NCI-H748 (cell line): ENCODE results near the gene ZER1.
"Not testable (repeated sequence)": the region's sequence is repeated elsewhere in the genome, so short reads cannot be mapped to it uniquely, and the experiment has no call there.

Source experiments
- DNase-seq: peaks from one replicate; lab custom pipeline; 2025; ENCODE audit not compliant: unreplicated experiment; lab: John Stamatoyannopoulos, UW

ZER1 gene

DNA sequence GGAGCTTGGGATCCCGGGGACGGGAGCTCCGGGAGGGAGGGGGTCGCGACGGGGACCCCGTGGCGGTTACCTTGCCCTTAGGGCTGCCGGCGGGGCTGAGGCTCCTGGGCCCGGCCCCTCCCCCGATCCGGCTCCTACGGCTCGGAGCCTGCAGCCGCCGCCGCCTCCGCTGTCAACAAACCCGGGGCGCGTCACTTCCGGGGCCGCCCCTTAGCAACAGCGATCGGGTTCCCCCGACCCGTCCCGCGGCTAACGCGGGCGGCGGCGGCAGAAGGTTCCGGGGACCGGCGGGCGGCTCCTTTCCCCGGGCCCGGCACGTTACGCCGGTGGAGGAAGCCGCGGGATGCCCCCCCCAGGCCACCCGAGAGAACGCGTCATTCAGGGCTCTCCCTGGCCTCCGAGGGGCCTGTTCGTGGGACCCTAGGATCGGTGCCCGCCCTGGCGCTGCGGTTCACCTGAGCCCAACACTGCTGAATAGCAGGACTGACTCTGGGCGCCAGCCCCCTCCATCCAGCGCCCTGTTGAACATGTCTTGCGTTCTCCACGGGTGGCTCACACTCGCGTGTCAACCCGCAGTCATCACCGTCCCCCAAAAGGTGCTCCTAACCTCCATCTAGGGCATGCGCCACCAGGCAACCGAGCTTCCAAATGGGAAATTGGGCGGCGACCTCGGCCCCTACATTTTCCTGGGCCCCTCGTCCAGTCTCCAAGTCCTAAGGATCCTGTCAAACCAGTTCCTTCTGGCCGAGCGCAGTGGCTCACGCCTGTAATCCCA lies at the start of gene ZER1:
TSS of gene ZER1 (minus strand) at position 183 of the 775 bp plus-strand sequence. CDS start 16,362 bp downstream, outside the sequence.
- peak; percentile 95 for DNase-seq

DNA sequence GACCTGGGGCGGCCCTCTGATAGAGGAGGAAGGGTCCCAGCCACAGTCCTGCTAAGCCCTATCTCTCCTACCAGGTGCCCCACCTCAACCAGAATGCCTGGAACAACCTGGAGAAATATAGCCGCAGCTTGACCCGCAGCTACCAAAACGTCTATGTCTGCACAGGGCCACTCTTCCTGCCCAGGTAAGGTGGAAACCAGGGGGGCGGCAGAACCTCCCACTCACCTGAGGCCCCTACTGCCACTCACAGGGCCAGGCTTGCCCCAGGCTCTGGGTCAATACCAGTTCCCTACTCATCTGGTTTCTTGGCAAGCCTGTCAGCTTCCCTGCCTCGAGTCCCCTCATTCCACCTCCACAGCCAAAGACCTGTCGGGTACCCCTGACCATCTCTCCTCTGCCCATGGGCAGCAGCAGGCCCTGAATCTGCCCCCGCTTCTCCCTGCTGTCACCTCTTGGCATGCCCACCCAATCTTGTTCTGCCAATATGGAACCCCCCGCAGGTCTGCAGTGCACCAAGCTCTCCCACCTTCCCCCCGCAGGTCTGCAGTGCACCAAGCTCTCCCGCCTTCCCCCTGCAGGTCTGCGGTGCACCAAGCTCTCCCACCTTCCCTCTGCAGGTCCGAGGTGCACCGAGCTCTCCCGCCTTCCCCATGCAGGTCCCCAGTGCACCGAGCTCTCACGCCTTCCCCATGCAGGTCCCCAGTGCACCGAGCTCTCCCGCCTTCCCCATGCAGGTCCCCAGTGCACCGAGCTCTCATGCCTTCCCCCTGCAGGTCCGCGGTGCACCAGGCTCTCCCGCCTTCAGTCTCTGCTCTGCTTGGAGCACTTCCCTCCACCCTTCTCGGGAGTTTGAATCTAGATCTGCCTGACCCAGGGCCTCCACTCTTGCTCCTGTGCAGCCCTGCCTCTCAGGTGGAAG lies 49.2 kb upstream of the ZER1 start:
- DNase-seq: no peak

DNA sequence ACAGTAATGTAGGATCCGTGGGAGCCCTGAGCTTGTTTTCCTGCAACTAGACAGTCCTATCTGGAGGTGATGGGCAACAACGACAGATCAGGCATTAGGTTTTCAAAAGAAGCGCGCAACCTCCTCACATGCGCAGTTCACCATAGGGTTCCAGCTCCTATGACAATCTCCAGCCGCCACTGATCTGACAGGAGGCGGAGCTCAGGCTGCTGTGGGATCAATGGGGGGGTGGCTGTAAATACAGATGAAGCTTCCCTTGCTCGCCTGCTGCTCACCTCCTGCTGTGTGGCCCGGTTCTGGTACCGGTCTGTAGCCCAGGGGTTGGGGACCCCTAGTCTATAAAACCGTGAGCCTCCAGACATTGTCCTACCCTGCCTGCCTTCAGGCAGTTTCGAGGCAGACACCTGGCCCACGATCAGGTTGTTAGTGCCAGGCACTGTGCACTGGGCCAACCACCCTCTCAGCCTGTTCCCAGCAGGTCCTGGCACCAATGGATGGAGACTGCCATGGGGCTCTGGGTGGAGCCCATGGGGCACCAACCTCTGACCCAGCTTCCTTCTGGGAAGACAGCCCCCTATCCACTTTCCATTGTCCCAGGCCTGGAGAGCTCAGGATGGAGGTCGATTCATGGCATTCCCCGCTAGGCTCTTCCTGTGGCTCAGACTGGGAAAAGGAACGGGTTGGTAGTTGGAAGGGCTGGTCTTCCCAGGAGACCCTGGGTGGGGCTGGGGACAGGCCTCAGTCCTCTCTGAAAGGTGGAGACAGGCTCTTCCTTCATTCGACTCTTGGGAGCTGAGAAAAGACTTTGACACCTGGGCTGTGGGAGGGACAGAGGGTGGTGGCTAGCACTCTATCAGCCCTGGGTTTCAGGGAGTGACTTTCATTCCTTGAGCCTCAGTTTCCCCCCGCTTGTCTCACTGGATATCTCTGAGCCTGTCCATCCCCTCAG lies 48.3 kb upstream of the ZER1 start:
- peak; percentile 78 for DNase-seq

DNA sequence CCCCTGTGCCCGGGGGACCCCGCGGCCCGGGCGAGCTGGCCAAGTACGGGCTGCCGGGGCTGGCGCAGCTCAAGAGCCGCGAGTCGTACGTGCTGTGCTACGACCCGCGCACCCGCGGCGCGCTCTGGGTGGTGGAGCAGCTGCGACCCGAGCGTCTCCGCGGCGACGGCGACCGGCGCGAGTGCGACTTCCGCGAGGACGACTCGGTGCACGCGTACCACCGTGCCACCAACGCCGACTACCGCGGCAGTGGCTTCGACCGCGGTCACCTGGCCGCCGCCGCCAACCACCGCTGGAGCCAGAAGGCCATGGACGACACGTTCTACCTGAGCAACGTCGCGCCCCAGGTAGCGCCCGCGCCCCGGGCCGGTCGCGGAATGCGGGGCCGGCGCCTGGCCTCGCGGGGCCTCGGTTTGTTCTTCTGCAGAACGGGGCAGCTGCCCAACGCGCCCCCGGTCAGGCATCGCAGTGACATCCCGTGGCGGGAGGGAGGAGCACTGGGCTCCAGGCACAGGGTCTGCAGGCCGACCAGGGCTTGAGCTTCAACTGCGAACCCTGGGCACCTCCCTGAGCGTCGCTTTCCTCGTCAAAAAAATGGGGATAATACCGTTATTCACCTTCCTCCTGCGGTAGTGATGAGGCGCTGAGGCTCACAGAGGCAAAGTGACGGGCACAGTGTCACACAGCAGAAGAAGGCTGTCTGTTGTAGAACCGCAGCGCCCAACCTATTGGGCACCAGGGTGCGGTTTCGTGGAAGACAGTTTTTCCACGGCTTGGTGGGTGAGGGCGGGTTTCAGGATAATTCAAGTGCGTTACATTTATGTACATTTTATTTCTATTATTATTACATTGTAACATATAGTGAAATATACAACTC lies 47.4 kb upstream of the ZER1 start:
- DNase-seq: peak; percentile 63

DNA sequence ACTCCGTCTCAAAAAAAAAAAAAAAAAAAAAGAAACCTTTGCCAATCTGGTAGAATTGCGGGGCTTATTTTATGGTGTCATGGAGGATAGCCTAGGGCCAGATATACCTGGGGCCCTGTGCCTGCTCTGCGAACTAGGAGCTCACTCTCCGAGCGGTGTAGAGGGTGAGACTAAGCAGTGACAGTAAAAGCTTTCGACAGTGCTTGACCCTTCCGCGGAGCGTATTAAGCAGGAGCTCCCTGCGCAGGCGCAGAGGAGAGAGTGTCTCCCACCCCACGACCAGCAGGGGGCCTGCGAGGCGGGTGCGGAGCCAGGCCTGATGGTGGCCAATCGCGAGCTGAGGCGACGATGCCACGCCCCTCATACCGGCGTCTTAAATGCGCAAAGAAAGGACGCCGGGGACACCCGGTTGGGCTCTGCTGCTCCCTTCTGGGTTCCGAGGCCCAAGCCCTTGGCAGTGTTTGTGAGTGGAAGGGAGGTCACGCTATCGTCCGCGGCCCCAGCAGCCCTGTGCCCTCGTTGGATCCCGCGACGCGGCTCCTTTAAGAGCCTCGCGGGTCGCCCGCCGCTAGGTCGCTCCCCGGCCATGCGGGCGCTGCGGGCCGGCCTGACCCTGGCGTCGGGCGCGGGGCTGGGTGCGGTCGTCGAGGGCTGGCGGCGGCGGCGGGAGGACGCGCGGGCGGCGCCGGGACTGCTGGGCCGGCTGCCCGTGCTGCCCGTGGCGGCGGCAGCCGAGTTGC lies 46.5 kb upstream of the ZER1 start, which contains the start of gene ENDOG:
TSS of gene ENDOG (plus strand) at position 402 of the 740 bp plus-strand sequence. CDS start at position 587, 185 bp downstream.
- peak; percentile 99 for DNase-seq

DNA sequence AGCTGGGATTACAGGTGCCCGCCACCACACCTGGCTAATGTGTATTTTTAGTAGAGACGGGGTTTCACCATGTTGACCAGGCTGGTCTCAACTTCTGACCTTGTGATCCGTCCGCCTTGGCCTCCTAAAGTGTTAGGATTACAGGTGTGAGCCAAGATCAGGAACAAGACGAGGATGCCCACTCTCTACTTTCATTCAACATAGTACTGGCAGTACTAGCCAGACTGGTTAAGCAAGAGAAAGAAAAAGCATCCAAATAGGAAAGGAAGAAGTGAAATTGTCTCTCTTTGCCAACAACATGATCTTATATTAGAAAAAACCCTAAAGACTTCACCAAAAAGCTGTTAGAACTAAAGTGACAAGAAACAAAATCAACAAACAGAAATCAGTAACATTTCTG lies 39.1 kb upstream of the ZER1 start:
- DNase-seq: no peak

DNA sequence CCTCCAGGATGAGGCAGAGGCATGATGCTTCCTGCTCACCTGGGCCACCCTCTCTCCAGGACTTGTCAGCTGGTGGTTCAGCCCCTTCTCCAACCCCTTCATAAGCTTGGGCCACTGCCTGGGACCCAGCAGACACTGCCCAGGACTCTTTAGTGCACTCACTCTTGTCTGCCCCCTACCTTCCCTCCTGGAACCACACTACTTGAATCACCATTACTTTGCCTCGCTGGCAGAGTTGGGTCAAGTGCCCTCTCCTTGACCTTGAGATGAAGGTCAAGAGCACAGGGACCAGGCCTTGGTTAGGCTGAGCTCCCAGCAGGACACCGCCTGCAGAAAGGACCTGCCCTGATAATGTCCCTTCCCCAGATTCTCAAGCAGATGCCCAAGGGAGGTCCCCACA lies 38.1 kb upstream of the ZER1 start:
- no peak for DNase-seq

DNA sequence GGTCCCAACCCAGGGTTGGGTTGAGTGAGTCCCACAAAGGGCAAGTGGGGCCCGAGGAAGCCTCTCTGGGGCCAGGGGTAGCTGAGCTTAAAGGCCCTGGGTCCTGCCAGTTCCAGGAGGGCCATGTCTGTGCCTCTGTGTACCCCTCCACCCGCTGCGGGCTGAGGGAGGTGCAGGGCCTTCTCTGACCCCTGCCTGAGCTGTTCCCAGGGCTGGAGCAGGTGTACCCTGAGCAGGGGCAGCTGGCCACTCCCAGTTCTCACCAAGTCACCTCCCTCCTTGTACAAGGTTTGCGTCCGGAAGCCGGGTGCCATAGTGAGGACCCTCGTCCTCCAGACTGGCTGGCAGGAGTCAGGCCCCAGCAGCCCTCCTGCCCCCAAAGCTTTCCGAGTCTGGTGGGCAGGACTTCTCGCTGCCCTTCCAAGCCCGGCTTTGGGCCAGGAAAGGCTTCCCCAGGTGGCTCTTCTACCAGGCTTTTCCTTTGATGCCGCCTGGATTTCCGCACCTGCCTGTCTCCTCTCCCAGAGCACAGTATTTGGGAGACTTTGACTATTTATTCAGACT lies 37.4 kb upstream of the ZER1 start:
- DNase-seq: no peak

DNA sequence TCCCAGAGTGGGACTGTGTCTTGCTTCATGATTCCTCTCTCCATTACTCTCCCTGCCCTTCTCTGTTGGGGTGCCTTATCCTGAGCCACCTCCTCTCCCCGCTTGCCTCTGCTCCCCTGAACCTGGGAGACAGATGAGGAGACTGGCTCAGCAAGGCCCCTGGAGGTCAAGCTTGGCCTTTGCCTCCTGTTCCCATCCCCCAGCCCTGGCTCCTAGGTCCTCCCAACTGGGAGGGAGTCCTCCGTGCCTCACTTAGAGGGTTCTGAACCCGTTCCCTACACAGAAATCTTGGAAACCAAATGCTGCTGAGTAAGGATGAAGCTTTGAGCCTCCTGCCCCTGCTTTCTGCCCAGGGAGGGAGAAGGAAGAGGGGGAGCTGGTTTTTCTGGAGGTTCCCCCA lies 36.8 kb upstream of the ZER1 start:
- DNase-seq: no peak

DNA sequence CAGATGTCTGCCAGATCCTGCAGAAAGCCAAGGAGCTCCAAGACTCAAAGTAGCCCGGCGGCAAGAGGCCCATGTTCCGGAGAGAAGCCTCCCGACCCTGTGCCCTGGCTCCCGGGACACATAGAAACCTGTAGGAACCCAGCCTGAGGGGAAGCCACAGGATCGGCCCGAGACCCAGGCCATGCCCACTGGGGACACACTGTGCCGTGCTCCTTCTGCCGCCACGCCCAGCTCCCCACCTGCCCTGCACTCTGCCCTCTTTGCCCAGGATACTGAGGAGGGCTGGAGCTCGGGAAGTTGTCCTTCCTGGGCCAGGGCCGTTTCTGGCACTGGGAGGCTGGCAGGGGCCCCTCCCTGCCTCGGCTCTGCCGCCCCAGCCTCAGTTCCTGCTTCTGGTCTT lies 36.1 kb upstream of the ZER1 start:
- DNase-seq: no peak

DNA sequence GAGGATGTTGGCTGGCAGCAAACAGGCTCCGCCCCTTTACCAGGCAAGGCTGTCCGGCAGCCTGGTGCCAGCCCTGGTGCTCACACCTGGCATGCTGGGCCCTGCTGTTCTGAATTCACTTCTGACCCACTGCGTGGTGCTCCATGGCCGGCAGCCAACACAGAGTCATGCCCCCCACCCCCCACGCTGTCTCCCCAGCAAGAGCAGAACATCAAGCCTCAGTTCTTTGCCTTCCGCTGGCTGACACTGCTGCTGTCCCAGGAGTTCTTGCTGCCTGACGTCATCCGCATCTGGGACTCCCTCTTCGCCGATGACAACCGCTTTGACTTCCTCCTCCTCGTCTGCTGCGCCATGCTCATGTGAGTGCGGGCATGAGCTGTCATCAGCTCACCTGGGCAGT lies 33.9 kb upstream of the ZER1 start:
- no peak for DNase-seq

DNA sequence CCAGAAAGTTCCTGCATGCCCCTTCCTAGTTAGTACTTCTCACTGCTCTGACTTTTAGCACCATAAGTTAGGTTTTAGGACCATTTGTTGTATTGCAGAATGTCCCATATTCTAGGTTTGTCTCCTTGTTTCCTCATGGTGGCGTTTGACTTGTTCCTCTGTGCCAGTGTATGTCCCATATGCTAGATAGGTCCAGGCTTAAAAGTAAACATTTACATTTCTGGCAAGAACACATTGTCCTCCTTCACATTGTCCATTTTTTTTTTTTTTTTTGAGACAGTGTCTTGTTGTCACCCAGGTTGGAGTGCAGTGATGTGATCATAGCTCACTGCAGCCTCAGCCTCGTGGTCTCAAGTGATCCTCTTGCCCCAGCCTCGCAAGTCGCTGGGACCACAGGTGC lies 30.8 kb upstream of the ZER1 start:
- DNase-seq: no peak

DNA sequence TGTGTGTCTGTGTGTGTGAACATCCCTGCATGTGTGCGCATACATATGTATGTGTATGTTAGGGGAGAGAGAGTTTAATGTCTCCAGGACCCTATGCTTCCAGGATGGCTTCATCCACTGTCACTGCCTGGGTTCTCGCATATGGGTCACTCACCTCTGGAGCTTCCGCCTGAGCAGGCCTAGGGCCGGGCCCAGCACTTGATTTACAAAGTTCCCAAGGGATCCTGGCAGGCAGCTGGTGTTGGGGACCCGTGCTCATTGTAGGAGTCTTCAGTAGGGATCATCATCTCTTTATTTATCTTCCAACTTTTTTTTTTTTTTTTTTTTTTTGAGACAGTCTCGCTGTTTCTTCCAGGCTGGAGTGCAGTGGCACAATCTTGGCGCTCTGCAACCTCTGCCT lies 28.3 kb upstream of the ZER1 start:
- DNase-seq: no peak

DNA sequence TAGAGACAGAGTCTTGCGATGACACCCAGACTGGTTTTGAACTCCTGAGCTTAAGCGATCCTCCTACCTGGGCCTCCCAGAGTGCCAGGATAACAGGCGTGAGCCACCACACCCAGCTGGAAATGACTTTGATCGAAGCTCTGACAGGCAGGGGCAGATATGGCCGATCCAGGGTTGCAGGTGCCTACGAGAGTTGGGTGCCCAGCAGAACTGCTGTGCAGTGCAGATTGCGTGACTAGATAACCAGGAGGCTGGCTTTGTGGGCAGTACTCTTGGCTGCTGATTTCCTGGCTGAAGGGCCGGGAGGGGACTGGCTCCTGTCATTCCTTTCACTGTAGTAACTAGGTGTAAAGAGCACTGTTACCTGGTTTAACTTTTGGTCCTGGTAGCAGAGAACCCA lies 27.2 kb upstream of the ZER1 start:
- no peak for DNase-seq

DNA sequence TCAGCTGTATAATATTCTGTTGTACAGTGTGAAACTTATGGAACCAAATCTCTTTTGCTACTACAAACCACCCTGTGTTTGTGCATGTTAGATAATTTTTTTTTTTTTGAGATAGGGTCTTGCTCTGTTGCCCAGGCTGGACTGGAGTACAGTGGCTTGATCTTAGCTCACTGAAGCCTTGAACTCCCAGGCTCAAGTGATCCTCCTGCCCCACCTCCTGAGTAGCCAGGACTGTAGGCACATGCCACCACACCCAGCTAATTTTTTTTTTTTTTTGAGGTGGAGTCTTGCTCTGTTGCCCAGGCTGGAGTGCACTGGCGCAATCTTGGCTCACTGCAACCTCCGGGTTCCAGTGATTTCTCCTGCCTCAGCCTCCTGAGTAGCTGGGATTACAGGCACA lies 23.2 kb upstream of the ZER1 start:
- DNase-seq: not testable (repeated sequence)

DNA sequence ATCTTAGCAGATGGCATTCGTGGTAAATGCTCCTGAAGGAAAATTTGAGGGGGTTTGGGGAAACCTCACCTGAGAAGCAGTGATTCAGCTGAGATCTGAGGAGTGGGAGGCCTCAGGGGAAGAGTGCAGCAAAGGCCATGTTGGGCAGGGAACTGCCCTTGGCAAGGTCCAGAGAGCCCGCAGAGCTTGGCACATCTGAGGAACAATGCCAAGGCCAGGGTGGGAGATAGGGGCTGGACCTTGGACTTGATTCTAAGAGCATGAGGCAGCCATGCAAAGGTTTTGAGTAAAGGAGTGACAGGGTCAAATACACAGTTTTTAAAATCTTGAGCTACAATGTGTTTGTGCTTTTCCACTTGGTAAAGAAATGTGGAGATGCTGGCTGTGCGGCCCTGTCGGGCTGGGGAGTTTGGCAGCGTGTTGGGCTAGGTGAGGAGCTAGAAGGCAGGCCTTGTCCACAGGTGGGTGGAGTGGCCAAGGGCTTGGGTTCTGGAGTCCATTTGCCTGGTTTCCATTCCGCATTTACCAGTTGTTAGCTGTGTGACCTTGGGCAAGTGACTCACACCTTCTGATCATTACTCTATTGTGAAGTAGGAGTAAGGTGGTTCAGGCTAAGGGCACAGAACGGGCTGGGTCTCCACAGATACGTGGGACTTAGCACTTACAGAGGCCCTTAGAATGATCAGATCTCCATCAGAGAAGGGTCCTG lies 21.4 kb upstream of the ZER1 start:
- no peak for DNase-seq

DNA sequence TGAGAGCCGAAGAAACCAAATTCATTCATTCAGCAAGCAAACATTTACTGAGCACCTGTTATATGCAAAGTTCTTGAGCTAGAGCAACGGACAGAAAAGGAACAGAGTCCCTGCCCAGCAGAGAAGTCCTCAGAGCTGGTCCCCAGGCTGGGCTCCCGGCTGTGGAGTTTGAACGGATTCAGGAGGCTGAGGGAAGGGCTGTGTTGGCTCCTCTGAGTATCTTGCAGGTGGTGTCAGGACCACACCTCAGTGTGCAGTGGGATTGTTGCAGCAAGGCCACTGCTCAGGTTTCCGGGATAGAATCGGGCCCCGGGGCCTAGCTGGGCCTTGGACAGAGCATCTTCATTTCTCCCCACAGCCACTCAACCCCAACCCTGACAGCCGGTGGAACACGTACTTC lies 20.4 kb upstream of the ZER1 start:
- no peak for DNase-seq

DNA sequence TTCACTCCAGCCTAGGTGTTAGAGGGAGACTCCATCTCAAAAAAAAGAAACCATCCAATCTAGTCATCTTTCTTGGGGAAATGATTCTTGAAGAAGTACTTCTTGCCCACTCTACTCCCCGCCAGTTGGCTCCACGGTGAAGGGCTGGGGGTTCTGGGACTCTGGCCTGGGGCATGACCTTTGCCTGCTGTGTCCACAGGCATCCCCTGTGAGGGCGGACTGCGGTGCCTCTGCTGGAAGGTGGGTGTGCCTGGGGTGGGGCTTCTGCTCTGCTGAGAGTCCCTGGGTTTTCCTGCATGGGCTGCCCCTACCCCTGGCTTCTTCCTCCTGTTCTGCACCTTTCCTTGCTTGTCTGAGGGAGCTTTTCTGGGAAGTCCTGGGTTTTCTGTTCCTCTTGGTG lies 18.8 kb upstream of the ZER1 start:
- no peak for DNase-seq
